GM23338 (cell line): ENCODE results near the gene DNAH9. TPM values are rescaled to one million over a fixed set of nuclear protein-coding genes. Genes with fewer than 3 reads are reported as not detected.

Source experiments
- ATAC-seq: fragments of 200-7000 bp; cut with Tn5 transposase; 3 replicates; pipeline ENCODE4 v1.9.1; 2020
- DNase-seq: peaks from one replicate; pipeline ENCODE4 v3.0.0-alpha.2; 2015; ENCODE audit warnings: low spot score
- H2AFZ ChIP-seq: fragments of 200-600 bp; sonication (generic); 2 replicates; pipeline ENCODE4 v1.8.0; 2016; ENCODE audit warnings: antibody characterized with exemption, mild to moderate bottlenecking, moderate library complexity
- H3F3A ChIP-seq: fragments of 200-600 bp; sonication (generic); replicated peaks from 2 replicates; pipeline ENCODE4 v1.8.0; 2017; ENCODE audit warnings: antibody characterized with exemption, mixed run types, low read depth
- H3K27ac ChIP-seq: fragments of 200-600 bp; sonication (generic); 2 replicates; pipeline ENCODE4 v1.6.1; 2016; ENCODE audit warnings: low read depth
- H3K27me3 ChIP-seq: fragments of 200-600 bp; sonication (generic); 2 replicates; pipeline ENCODE4 v1.8.0; 2016; ENCODE audit warnings: mild to moderate bottlenecking, mixed run types, moderate library complexity; ENCODE audit not compliant: insufficient read depth
- H3K36me3 ChIP-seq: fragments of 200-600 bp; sonication (generic); 2 replicates; pipeline ENCODE4 v1.8.0; 2016; ENCODE audit warnings: mild to moderate bottlenecking; ENCODE audit not compliant: insufficient read depth
- H3K4me1 ChIP-seq: fragments of 200-600 bp; sonication (generic); 2 replicates; pipeline ENCODE4 v1.8.0; 2016; ENCODE audit warnings: mild to moderate bottlenecking, moderate library complexity; ENCODE audit not compliant: insufficient read depth
- H3K4me2 ChIP-seq: fragments of 200-600 bp; sonication (generic); 2 replicates; pipeline ENCODE4 v1.7.1; 2017; ENCODE audit warnings: mixed run types
- H3K4me3 ChIP-seq: fragments of 200-600 bp; sonication (generic); 2 replicates; pipeline ENCODE4 v1.6.1; 2016; ENCODE audit warnings: mixed run types
- H3K79me2 ChIP-seq: fragments of 200-600 bp; sonication (generic); replicated peaks from 2 replicates; pipeline ENCODE4 v1.8.0; 2017; ENCODE audit warnings: mild to moderate bottlenecking; ENCODE audit not compliant: insufficient read depth
- H3K9me2 ChIP-seq: fragments of 200-600 bp; sonication (generic); 2 replicates; pipeline ENCODE4 v1.8.0; 2017; ENCODE audit not compliant: insufficient read depth
- H4K20me1 ChIP-seq: fragments of 200-600 bp; sonication (generic); replicated peaks from 2 replicates; pipeline ENCODE4 v1.8.0; 2017; ENCODE audit warnings: mild to moderate bottlenecking; ENCODE audit not compliant: insufficient read depth
- H3K27ac Mint-ChIP-seq: 2 replicates; pipeline ENCODE4 v1.8.0; 2020; ENCODE audit warnings: inconsistent platforms, mild to moderate bottlenecking, moderate library complexity, mixed read lengths
- H3K27me3 Mint-ChIP-seq: 3 replicates; pipeline ENCODE4 v1.8.0; 2022; ENCODE audit warnings: low read depth, mild to moderate bottlenecking, moderate library complexity, mixed read lengths, inconsistent platforms; ENCODE audit not compliant: insufficient read depth, poor library complexity
- H3K36me3 Mint-ChIP-seq: 3 replicates; pipeline ENCODE4 v1.8.0; 2021; ENCODE audit warnings: low read depth, mild to moderate bottlenecking, inconsistent platforms, moderate library complexity, mixed read lengths
- H3K4me1 Mint-ChIP-seq: 3 replicates; pipeline ENCODE4 v1.8.0; 2020; ENCODE audit warnings: mild to moderate bottlenecking, inconsistent platforms, mixed read lengths
- H3K4me3 Mint-ChIP-seq: 3 replicates; pipeline ENCODE4 v1.8.0; 2021; ENCODE audit warnings: moderate library complexity, mild to moderate bottlenecking, inconsistent platforms, mixed read lengths
- H3K9me3 Mint-ChIP-seq: 3 replicates; pipeline ENCODE4 v1.8.0; 2020; ENCODE audit warnings: moderate library complexity, mild to moderate bottlenecking, inconsistent platforms, mixed read lengths
- CREB1 ChIP-seq: fragments of 250-450 bp; sonication (Bioruptor Pico); IDR thresholded peaks from 2 replicates; pipeline ENCODE4 v1.5.0; 2020; ENCODE audit warnings: low read depth, mild to moderate bottlenecking, moderate library complexity
- CTCF ChIP-seq, 2 experiments: fragments of 200-600 bp in 1 of 2; sonication (generic) in 1 of 2; conservative IDR thresholded peaks; 2 replicates each; pipeline versions ENCODE4 v1.5.1 to v1.6.1; 2016 to 2017; ENCODE audit warnings: antibody characterized with exemption in 2 of 2, low read depth in 2 of 2, mild to moderate bottlenecking in 2 of 2, moderate library complexity in 1 of 2
- ETS1 ChIP-seq: IDR thresholded peaks from 2 replicates; pipeline ENCODE4 v1.6.1; 2016; ENCODE audit warnings: antibody characterized with exemption
- EZH2 ChIP-seq: fragments of 200-600 bp; sonication (generic); IDR thresholded peaks from one replicate; pipeline ENCODE4 v1.8.0; 2017; ENCODE audit warnings: antibody characterized with exemption, mild to moderate bottlenecking, low read depth; ENCODE audit not compliant: unreplicated experiment
- EZH2phosphoT487 ChIP-seq: fragments of 200-600 bp; sonication (generic); IDR thresholded peaks from one replicate; pipeline ENCODE4 v1.8.1; 2018; ENCODE audit warnings: antibody characterized with exemption; ENCODE audit not compliant: unreplicated experiment
- JUNB ChIP-seq: IDR thresholded peaks from one replicate; pipeline ENCODE4 v1.6.1; 2016; ENCODE audit warnings: antibody characterized with exemption; ENCODE audit not compliant: unreplicated experiment
- NANOG ChIP-seq: IDR thresholded peaks from 2 replicates; pipeline ENCODE4 v1.6.1; 2016; ENCODE audit warnings: antibody characterized with exemption, borderline replicate concordance
- POLR2AphosphoS5 ChIP-seq: IDR thresholded peaks from 2 replicates; pipeline ENCODE4 v1.6.1; 2016; ENCODE audit warnings: antibody characterized with exemption, low read depth
- REST ChIP-seq: IDR thresholded peaks from one replicate; pipeline ENCODE4 v1.6.1; 2018; ENCODE audit warnings: antibody characterized with exemption; ENCODE audit not compliant: unreplicated experiment
- STAT1 ChIP-seq: IDR thresholded peaks from one replicate; pipeline ENCODE4 v1.6.1; 2016; ENCODE audit warnings: antibody characterized with exemption; ENCODE audit not compliant: unreplicated experiment
- ZNF114 ChIP-seq: fragments of 250-450 bp; sonication (Bioruptor Pico); IDR thresholded peaks from 2 replicates; pipeline ENCODE4 v1.5.0; 2020; ENCODE audit warnings: mild to moderate bottlenecking, moderate library complexity
- ZNF331 ChIP-seq: fragments of 250-450 bp; sonication (Bioruptor Pico); IDR thresholded peaks from 2 replicates; pipeline ENCODE4 v1.5.0; 2020; ENCODE audit warnings: low read depth, mild to moderate bottlenecking, moderate library complexity
- ZNF462 ChIP-seq: fragments of 250-450 bp; sonication (Bioruptor Pico); IDR thresholded peaks from 2 replicates; pipeline ENCODE4 v1.5.0; 2020; ENCODE audit warnings: mild to moderate bottlenecking, moderate library complexity
- polyA plus RNA-seq: library from polyadenylated mRNA; unstranded; fragments of >200 nt; fragmentation: Nextera tagmentation; extraction: Ambion mirVana; gene quantifications from 2 replicates; pipeline ENCODE4 v1.2.1, GENCODE V29; 2016
- total RNA-seq: library from RNA; depleted of rRNA; stranded (reverse); fragments of >200 nt; shearing (Covaris generic); gene quantifications from 2 replicates; pipeline ENCODE4 v1.2.3, GENCODE V29; 2014

Gene DNAH9
- total and polyA plus RNA-seq, 2 experiments from 2014 or later = not detected

- H3K36me3 Mint-ChIP-seq = peaks cover 15% of the 10 kb centered on the region
- no peaks in the 10 kb centered on the region for H3F3A ChIP-seq
Observed at GRCh38 chr17:11816409-11816808, 218.1 kb downstream of the DNAH9 start.

More at GRCh38 chr17:11816409-11816808, 218.1 kb downstream of the DNAH9 start:
- H3K4me1 Mint-ChIP-seq = no peaks in the 10 kb centered on the region
- TF ChIP-seq CTCF (conservative IDR thresholded peaks at IDR 0.05; ENCODE audit: low read depth in 2 of 2) (no peak), ZNF462 (CRISPR knock-in tag) (no peak), EZH2phosphoT487 (no peak), ETS1 (no peak), JUNB (no peak), POLR2AphosphoS5 (no peak), STAT1 (no peak), REST (no peak), EZH2 (no peak), NANOG (no peak), ZNF331 (CRISPR knock-in tag) (no peak), ZNF114 (CRISPR knock-in tag) (no peak), CREB1 (CRISPR knock-in tag) (no peak)
- H3K9me3 Mint-ChIP-seq = peaks cover 95% of the 10 kb centered on the region
- no peak overlapping the region for H3K4me3 Mint-ChIP-seq
- no peaks in the 10 kb centered on the region for H3K27me3 ChIP-seq
- H3K9me2 ChIP-seq = no peaks in the 10 kb centered on the region
- no peaks in the 10 kb centered on the region for H3K79me2 ChIP-seq
- no peaks in the 10 kb centered on the region for H3K4me1 ChIP-seq
- no peak overlapping the region for H3K4me3 ChIP-seq
- H4K20me1 ChIP-seq = no peaks in the 10 kb centered on the region
- H2AFZ ChIP-seq = no peak overlapping the region
- no peak for ATAC-seq
- H3K27ac Mint-ChIP-seq = no peak overlapping the region
- H3K36me3 ChIP-seq = peaks cover 6% of the 10 kb centered on the region; the same call in 1 of the 2 replicates
- no peak overlapping the region for H3K4me2 ChIP-seq
- H3K27me3 Mint-ChIP-seq = no peaks in the 10 kb centered on the region
- H3K27ac ChIP-seq = no peak overlapping the region
- no peak for DNase-seq
